NCI-H146 (cell line): ENCODE measurements around the gene HHLA2.

Experiments used
- DNase-seq: peaks from one replicate; lab custom pipeline; 2025; lab: John Stamatoyannopoulos, UW

The HHLA2 gene

GRCh38 chr3:108300103-108300849, 3.9 kb downstream of the HHLA2 start:
- no peak for DNase-seq

- DNase-seq, result no peak
Observed at GRCh38 chr3:108301695-108302404, 5.5 kb downstream of the HHLA2 start.

DNA sequence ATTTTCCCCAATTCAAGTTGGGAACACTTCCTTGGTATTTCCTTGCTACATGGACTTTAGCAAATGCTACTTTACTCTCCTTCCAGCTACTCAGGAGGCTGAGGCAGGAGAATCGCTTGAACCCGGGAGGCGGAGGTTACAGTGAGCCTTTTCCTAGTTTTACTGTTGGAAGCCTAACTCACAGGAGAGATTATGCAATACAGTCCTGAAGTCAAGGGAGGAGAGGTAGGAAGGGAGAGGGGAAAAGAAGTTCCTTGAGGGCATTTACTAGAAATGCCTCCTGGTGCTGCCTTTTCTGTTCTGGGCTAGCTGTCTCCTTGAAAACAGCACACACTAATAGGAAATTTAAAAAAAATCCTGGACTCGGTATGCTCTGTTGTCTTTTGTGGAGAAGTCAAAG, 6.2 kb downstream of the HHLA2 start:
- no peak for DNase-seq

- DNase-seq, result no peak
Observed at GRCh38 chr3:108305484-108306172, 9.3 kb downstream of the HHLA2 start.

GRCh38 chr3:108311797-108312196, 15.4 kb downstream of the HHLA2 start:
- peak; percentile 72 for DNase-seq

GRCh38 chr3:108312656-108313055, 16.3 kb downstream of the HHLA2 start:
- no peak for DNase-seq

DNA sequence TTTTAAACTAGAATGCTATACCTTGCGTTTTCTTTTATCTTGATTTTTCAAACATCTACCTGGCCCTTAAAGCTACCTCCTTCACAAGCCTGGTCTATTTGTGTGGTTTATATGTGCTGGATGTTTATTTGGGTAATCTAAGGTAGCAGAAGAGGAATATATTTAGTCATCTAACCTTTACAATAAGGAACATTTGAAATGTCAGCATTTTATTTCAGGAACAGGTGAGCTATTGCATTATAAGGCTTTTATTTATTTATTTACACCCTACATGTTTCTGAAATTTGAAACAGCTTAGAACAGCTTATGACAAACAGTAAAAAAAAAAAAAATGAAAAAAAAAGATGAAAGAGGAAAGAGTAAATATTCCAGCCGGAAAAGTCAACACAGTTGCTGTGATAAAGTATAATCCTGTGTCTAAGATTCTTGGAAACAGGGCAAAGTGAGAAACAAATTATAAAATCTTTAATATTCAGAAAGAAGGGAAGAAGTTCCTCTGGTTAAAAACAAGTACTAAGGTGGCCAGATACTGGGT, 19.5 kb downstream of the HHLA2 start:
- peak; percentile 12 for DNase-seq

GRCh38 chr3:108319428-108320082, 23.2 kb downstream of the HHLA2 start:
- DNase-seq, result no peak

- DNase-seq, result no peak
Observed at GRCh38 chr3:108320746-108321350, 24.5 kb downstream of the HHLA2 start.

DNA sequence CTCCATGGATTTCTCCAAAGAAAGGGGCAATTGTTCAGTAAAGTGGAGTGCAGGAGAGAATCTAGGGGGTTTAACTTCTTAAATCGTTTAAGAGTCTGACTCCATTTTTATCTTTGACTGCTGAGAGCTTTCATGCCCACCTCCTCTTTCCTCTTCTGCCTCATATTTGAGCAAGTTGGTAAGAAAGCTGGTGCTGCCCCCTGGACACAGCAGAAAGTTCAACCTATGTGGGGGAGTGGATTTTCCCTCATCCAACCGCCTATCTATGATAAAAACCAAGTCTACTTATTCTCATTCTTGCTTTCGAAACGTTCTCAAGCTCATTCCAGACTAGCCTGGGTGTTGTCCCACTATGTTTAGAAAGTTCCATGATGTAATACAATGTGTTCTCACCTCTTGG, 26.0 kb downstream of the HHLA2 start:
- DNase-seq, result no peak

DNA sequence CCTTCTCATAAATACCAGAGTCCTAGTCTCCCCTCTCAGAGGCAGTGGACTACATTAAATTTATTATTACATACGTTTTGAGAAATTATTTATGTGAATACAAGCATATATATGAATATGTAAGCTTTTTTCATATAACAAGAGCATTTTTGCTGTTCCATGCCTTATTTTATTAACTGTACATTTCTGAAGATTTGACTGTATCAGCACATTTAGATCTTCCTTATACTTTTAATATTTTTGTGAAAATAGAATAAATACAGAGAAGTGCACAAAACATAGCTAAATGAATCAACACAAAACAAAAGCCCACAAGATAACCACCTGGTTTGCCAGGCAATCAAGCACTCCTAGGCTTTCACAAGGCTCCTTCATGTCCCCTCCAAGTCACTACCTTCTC, 27.8 kb downstream of the HHLA2 start:
- DNase-seq, result no peak

GRCh38 chr3:108327168-108327567, 30.8 kb downstream of the HHLA2 start:
- no peak for DNase-seq

DNA sequence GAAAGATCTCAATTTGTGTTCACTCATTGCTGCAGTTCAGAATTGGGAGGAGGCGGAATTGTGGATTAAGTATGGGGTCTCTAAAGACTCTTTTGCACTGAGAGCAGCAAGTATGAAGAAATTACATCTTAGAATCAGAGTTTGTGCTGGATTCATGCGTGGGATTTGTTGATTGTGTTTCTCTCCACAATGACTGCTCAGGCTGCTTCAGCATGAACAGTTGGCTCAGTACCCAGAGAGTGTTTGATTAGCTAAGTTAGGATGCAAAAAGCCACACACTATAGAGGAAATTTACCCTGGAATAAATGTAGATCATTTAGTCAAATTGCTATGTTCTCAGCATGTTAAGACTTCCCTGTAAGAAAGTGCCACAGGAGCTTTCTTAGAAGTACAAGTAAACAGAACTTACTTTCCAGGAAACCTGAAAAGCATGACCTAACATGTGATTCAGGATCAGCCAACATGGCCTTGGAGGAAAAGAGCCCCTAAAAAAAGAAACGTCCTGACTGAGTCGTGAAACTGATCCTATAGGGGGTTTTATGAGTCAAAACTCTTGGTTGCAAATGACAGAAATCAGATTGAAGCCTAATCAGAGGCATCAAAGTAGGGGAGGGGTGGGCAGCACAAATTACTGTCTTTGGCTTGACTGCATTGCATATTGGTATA, 32.6 kb downstream of the HHLA2 start:
- no peak for DNase-seq

- no peak for DNase-seq
Observed at GRCh38 chr3:108329508-108329907, 33.2 kb downstream of the HHLA2 start.

GRCh38 chr3:108329947-108330346, 33.6 kb downstream of the HHLA2 start:
- DNase-seq, result no peak

DNA sequence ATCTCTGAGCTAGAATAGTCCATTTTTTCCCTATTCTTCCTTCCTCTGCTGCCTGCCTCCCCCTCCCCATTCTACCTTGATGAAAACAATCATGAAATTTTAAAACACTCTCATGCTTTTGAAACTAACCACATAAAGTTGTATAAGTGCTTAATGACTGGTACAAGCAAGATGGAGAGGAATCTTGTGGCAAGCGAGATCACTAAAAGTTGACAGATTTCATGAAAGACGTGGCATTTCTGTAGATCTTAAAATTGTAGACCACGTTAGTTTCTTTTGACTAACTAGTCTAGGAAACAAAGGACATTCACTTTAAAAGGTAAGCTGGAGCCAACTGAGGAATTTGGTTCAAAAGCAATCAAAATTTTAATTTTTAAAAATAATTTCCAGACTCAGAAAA, 35.4 kb downstream of the HHLA2 start:
- no peak for DNase-seq

GRCh38 chr3:108333961-108334360, 37.6 kb downstream of the HHLA2 start:
- no peak for DNase-seq

DNA sequence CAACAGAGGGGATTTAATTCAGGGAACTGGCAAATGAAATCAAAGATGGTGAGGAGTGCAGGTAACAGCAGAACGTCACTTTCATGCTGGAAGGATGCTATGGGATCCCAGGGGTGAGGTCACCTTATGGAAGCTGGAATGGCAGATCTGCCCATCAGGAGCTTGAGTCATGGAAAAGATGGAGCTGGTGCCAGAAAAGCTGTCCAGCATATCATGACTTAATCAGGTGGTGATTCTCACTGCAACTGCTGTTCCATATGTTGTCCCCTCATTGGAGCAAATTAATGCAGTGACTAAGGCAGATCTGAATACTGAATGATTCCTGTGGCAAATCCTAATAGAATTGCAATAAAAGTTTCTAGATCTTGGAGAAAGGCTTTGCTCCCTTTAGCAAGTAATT, 38.4 kb downstream of the HHLA2 start:
- DNase-seq, result no peak

DNA sequence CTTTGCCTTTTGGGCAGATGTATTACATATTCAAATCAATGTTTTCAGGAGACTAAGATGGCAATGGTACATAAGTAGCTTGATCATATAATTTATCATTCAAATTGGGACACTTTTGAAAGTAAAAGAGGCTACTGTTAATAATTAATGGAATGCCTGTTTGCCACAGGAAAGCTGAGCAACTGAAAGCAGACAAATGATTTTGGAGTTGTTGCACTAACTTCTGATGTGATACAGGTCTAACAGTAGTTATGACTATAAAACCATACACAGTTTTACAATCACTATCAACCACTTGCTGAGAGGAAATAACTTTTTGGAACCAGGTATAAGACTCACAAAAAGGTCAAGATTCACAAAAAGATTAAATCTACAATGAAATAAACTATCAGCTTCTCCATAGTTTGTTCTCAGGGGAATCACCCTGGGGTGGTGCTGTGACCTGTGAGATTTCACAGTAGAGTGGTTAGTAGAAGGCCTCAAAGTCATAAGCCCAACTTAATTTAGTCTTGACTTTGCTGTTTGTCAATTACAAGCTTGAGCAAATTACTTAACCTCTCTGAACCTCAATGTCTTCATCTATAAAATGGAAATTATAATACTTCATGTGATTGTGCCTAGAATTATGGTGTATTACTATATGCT, 42.7 kb downstream of the HHLA2 start:
- DNase-seq, result no peak

DNA sequence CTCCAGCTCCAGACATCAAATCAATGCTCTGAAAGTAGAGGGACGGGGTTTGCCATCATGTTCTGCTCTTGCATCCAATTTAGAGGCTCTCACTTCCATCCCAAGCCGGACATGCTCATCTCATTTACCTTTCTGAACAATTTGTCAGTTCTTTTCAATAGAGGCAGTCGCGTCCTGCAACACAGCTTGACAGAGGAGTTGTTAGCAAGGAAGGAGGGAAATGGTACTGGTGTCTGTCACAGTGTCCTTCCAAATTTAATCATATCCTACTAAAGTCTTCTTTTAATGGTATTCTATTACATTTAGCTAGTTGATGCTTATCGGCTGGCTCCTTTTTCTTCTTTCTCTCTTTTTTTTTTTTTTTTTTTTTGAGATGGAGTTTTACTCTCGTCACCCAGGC, 45.6 kb downstream of the HHLA2 start:
- no peak for DNase-seq
